AG04449 (cell line): Measurements from ENCODE around the gene PPIL6.

ENCODE experiments used
- CTCF ChIA-PET: fragments of 350-600 bp; formaldehyde crosslinking; extraction: SDS; loops from one replicate; lab custom pipeline; 2021; ENCODE audit warnings: antibody characterized with exemption; lab: Yijun Ruan, JAX
- POLR2A ChIA-PET: fragments of 400-600, 350-600 bp; formaldehyde crosslinking; extraction: SDS; loops from one replicate; lab custom pipeline; 2020; ENCODE audit warnings: antibody characterized with exemption, inconsistent platforms; lab: Yijun Ruan, JAX
- DNase-seq: peaks from one replicate; pipeline ENCODE4 v3.0.0-alpha.2; 2010; ENCODE audit warnings: low read depth, low spot score
- H3K4me3 ChIP-seq: 2 replicates; pipeline ENCODE4 v1.5.1; 2011; ENCODE audit warnings: low read depth, mild to moderate bottlenecking, control low read depth, low read length
- TF ChIP-seq, protein P1 (sequence below): IDR thresholded peaks from one replicate; pipeline ENCODE4 v1.5.1; 2011; ENCODE audit warnings: mild to moderate bottlenecking, moderate library complexity, low read length, control low read depth, inconsistent platforms; ENCODE audit not compliant: insufficient read depth; ENCODE audit errors: missing control alignments

Gene PPIL6

DNA sequence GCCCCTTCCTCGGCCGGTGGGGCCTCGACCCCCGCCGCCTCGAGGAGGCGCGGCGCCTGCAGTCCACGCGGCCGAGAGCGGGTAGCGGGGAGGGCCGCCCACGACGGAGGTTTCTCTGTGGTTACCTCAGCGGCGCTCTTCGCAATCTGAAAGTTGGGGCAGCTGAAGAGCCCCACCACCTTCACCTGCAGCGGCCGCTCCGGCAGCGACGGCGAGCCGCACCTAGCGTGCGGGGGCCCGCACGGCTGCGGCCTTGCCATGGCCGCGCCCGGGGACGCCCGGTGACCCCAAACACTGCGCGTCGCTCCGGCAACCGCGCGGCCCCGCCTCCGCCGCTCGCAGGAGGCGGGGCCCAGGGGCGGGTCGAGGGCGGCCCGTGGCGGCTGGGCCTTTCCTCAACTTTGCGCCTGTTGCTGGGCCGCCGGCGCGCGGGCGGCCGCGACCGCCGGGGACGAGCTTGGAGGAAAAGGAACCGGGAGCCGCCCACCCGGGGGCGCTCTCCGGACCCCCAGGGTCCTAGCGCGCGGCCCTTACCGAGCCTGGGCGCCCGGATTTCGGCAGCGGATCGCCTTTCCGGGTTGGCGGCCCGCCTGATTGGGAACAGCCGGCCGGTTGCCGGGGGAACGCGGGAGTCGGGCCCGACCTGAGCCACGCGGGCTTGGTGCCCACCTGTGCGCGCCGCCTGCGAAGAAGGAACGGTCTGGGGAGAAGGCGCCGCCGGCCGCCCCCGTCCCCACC, at the start of gene PPIL6, which contains the start of gene SMPD2:
TSS of gene PPIL6 (minus strand) at position 298 of the 738 bp plus-strand sequence. CDS start at position 260, 38 bp downstream.
TSS of gene SMPD2 (plus strand) at position 394 of the 738 bp plus-strand sequence. CDS start 398 bp downstream, outside the sequence.
- TF ChIP-seq, protein P1, sequence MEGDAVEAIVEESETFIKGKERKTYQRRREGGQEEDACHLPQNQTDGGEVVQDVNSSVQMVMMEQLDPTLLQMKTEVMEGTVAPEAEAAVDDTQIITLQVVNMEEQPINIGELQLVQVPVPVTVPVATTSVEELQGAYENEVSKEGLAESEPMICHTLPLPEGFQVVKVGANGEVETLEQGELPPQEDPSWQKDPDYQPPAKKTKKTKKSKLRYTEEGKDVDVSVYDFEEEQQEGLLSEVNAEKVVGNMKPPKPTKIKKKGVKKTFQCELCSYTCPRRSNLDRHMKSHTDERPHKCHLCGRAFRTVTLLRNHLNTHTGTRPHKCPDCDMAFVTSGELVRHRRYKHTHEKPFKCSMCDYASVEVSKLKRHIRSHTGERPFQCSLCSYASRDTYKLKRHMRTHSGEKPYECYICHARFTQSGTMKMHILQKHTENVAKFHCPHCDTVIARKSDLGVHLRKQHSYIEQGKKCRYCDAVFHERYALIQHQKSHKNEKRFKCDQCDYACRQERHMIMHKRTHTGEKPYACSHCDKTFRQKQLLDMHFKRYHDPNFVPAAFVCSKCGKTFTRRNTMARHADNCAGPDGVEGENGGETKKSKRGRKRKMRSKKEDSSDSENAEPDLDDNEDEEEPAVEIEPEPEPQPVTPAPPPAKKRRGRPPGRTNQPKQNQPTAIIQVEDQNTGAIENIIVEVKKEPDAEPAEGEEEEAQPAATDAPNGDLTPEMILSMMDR: peak; percentile 54
- CTCF ChIA-PET: interaction anchor here (1.0 to 5.2 kb wide), 9 partner anchors 13 to 253 kb away, joined by 3 to 65 read pairs (median 4); partner anchors contain the start of genes CD164 and MICAL1
- peak within 1 kb of the TSS; percentile 78 for H3K4me3 ChIP-seq
- POLR2A ChIA-PET: interaction anchor here (0.6 to 2.4 kb wide), 5 partner anchors 13 to 917 kb away, joined by 3 to 12 read pairs (median 3); partner anchors contain the start of genes CD164 and MICAL1
- no peak for DNase-seq

DNA sequence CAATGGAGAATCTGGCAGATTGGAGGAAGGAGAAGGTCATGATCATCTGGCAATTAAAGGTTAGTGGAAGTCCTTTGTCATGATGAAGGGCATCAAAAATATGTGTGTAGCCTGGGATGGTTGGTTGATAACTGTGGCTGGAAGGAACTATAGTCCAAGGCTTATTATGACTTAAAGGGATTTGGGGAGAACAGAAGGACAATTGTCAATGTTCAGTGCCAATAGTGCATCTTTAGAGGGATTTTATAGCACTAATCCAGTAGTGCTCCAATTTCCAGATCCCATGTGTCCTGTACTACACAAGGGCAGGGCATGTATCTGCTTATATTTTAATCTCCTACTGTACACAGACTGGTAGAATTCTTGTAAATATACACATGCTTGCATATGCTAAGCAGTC, 47.6 kb upstream of the PPIL6 start:
- no peak for DNase-seq
- ChIA-PET POLR2A (no interaction called here), CTCF (no interaction called here)
- no peak overlapping the region for H3K4me3 ChIP-seq
- TF ChIP-seq, protein P1: no peak

DNA sequence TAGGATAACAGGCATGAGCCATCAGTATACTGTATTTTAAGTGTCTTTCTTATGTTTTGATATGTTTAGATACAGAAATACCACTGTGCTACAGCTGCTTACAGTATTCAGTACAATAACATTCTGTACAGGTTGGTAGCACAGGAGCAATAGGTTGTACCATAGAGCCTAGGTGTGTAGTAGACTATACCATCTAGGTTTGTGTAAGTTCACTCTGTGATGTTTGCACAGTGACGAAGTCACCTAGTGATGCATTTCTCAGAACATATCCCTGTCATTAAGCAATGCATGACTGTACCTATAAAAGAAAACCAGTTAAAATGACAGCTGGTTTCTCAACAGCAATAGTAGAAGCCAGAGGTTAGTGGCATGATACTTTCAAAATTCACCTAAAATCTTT, 45.6 kb upstream of the PPIL6 start:
- no peak for DNase-seq
- CTCF ChIA-PET: no interaction called here
- TF ChIP-seq, protein P1: no peak
- H3K4me3 ChIP-seq: no peak overlapping the region
- POLR2A ChIA-PET: no interaction called here

DNA sequence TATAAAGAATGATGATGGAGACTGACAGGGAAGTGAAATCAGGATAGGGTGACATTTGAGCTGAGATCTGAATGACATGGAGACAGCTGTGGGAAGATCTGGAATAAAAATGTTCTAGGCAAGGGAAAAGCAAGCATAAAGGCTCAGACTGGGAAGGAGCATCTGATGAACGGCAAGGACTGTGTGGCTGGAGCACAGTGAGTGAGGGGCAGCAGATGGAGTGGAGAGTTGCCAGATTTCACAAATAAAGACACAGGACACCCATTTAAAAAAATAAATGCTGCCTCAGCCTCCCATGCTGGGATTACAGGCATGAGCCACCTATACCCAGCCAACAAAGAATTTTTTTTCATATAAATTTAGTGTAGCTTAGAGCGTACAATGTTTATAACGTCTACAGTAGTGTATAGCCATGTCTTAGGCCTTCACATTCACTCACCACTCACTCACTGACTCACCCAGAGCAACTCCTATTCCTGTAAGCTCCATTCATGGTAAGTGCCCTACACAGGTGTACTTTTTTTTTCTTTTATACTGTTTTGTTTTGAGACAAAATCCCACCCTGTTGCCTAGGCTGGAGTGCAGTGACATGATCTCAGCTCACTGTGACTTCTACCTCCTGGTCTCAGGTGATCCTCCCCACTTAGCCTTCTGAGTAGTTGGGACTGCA, 45.0 kb upstream of the PPIL6 start:
- POLR2A ChIA-PET: no interaction called here
- CTCF ChIA-PET: no interaction called here

DNA sequence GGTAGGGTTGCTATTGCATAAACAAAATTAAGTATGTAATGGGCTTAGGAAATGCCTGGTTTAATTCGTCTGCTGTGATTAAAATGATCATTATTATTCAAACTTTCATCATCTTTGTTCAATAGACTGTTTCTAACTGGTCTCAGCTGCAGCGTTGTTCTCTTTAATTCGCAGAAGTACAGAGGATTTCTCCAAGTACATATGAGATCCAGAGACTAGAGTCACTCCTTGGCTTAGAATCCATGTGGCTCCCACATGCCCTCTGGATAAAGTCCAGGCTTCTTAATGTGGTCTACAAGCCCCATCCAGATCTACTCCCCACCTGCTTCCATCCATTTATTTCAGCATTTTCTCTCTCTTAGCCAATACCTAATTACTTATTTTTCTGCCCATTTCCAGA, 43.7 kb upstream of the PPIL6 start:
- H3K4me3 ChIP-seq: no peak overlapping the region
- DNase-seq: no peak
- CTCF ChIA-PET: no interaction called here
- TF ChIP-seq, protein P1: no peak
- POLR2A ChIA-PET: no interaction called here

More for the DNA sequence above, 45.0 kb upstream of the PPIL6 start:
- DNase-seq: no peak
- no peak overlapping the region for H3K4me3 ChIP-seq
- TF ChIP-seq, protein P1: no peak

DNA sequence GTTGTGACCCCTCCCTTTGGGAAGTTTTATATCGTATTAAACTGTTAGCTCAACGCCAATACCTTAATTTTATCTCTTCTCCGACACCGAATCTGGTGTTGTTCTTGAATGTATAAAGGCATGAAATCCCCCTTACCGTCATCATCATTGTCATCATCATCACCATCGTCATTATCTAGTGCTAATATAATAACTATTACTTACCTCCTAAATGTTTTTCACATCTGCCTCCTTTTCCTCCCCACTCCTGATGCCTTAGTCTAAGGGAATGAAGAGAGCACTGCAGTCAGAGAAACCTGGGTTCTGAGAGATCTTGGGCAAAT, 43.3 kb upstream of the PPIL6 start:
- TF ChIP-seq, protein P1: no peak
- peak overlapping the region; percentile 54 for H3K4me3 ChIP-seq
- no peak for DNase-seq
- ChIA-PET CTCF (no interaction called here), POLR2A (no interaction called here)
